ENCODE results near the gene TNFAIP1. TPM values are rescaled to one million over a fixed set of nuclear protein-coding genes. Genes with fewer than 3 reads are reported as not detected.

The TNFAIP1 gene
- total RNA-seq, 2 donors from 2014 or later: 29.6 to 39.8 TPM

- intact Hi-C loops (cut with DNase I): no loop called here
- peaks cover 9% of the 10 kb centered on the region for H3K27me3 ChIP-seq
- DNase-seq: no peak
- H3K4me1 ChIP-seq: peaks cover 4% of the 10 kb centered on the region
- no peak overlapping the region for H3K9ac ChIP-seq (ENCODE audit: low read depth in 2 of 2, low read length in 2 of 2)
- no peaks in the 10 kb centered on the region for H3K9me3 ChIP-seq
- no peak overlapping the region for H3K4me3 ChIP-seq
- no peaks in the 10 kb centered on the region for H3K36me3 ChIP-seq
- H3K27ac ChIP-seq: no peak overlapping the region
- TF ChIP-seq CTCF (IDR thresholded peaks at IDR 0.05): no peak
These were observed 32.2 kb downstream of the TNFAIP1 start for GRCh38 chr17:28367641-28368305.

- Histone ChIP-seq H3K9ac (ENCODE audit: low read depth in 2 of 2, low read length in 2 of 2) (no peak overlapping the region), H3K36me3 (no peaks in the 10 kb centered on the region), H3K4me3 (no peak overlapping the region), H3K9me3 (no peaks in the 10 kb centered on the region), H3K27ac (no peak overlapping the region), H3K4me1 (peaks cover 4% of the 10 kb centered on the region), H3K27me3 (peaks cover 15% of the 10 kb centered on the region)
- no peak for TF ChIP-seq CTCF (IDR thresholded peaks at IDR 0.05)
- intact Hi-C loops (cut with DNase I): no loop called here
- DNase-seq: no peak
These were observed 32.8 kb downstream of the TNFAIP1 start for GRCh38 chr17:28368306-28368831.

- no peak for DNase-seq
- Histone ChIP-seq H3K27me3 (peaks cover 16% of the 10 kb centered on the region), H3K9me3 (no peaks in the 10 kb centered on the region), H3K36me3 (no peaks in the 10 kb centered on the region), H3K9ac (ENCODE audit: low read depth in 2 of 2, low read length in 2 of 2) (no peak overlapping the region), H3K4me1 (peaks cover 4% of the 10 kb centered on the region), H3K4me3 (no peak overlapping the region), H3K27ac (no peak overlapping the region)
- TF ChIP-seq CTCF (IDR thresholded peaks at IDR 0.05): no peak
- intact Hi-C loops (cut with DNase I): no loop called here
These were observed 33.5 kb downstream of the TNFAIP1 start for GRCh38 chr17:28368915-28369683.

- no peak overlapping the region for H3K4me3 ChIP-seq
- intact Hi-C loops (cut with DNase I): no loop called here
- H3K27me3 ChIP-seq: peaks cover 16% of the 10 kb centered on the region
- no peak for DNase-seq
- H3K36me3 ChIP-seq: no peaks in the 10 kb centered on the region
- H3K9me3 ChIP-seq: no peaks in the 10 kb centered on the region
- no peak for TF ChIP-seq CTCF (IDR thresholded peaks at IDR 0.05)
- no peak overlapping the region for H3K27ac ChIP-seq
- H3K9ac ChIP-seq (ENCODE audit: low read depth in 2 of 2, low read length in 2 of 2): no peak overlapping the region
- peaks cover 4% of the 10 kb centered on the region for H3K4me1 ChIP-seq
These were observed 34.1 kb downstream of the TNFAIP1 start for GRCh38 chr17:28369684-28370034.

- H3K9ac ChIP-seq (ENCODE audit: low read depth in 2 of 2, low read length in 2 of 2): no peak within 1 kb of the TSS
- intact Hi-C loops (cut with DNase I): no loop called here
- no peaks in the 10 kb centered on the region for H3K36me3 ChIP-seq
- no peak within 1 kb of the TSS for H3K4me3 ChIP-seq
- H3K27ac ChIP-seq: peak within 1 kb of the TSS; percentile 23
- peaks cover 16% of the 10 kb centered on the region for H3K27me3 ChIP-seq
- no peak for DNase-seq
- peaks cover 4% of the 10 kb centered on the region for H3K4me1 ChIP-seq
- H3K9me3 ChIP-seq: no peaks in the 10 kb centered on the region
- TF ChIP-seq CTCF (IDR thresholded peaks at IDR 0.05): no peak
These were observed 34.6 kb downstream of the TNFAIP1 start, which contains the start of gene VTN for GRCh38 chr17:28370035-28370743. Gene VTN, minus strand, starts transcription at chr17:28370307. Its CDS starts 104 bp downstream, at chr17:28370203.

All from colonic mucosa (tissue), 4 donors.